HEK293 (cell line): Measurements from ENCODE around the gene BTBD19.

ENCODE experiments used
- PRDM6 ChIP-seq: fragments of 450-650 bp; formaldehyde crosslinking; IDR thresholded peaks from 2 replicates; pipeline ENCODE4 v1.5.1; 2017; ENCODE audit warnings: missing biosample characterization, missing genetic modification characterization
- SP2 ChIP-seq: fragments of 450-650 bp; formaldehyde crosslinking; IDR thresholded peaks from 2 replicates; pipeline ENCODE4 v1.5.1; 2016; ENCODE audit warnings: missing biosample characterization, missing genetic modification characterization
- TCF7L2 ChIP-seq: IDR thresholded peaks from 2 replicates; pipeline ENCODE4 v1.6.1; 2011; ENCODE audit warnings: low read depth, mild to moderate bottlenecking, inconsistent platforms, low read length, moderate library complexity, borderline replicate concordance
- ZBTB10 ChIP-seq: fragments of 450-650 bp; formaldehyde crosslinking; IDR thresholded peaks from 2 replicates; pipeline ENCODE4 v1.5.1; 2016; ENCODE audit warnings: missing biosample characterization, missing genetic modification characterization
- ZBTB17 ChIP-seq: fragments of 450-650 bp; formaldehyde crosslinking; IDR thresholded peaks from 2 replicates; pipeline ENCODE4 v1.5.1; 2016; ENCODE audit warnings: missing biosample characterization, missing genetic modification characterization
- ZFP3 ChIP-seq: fragments of 450-650 bp; formaldehyde crosslinking; IDR thresholded peaks from 2 replicates; pipeline ENCODE4 v1.5.1; 2016; ENCODE audit warnings: low read depth, missing biosample characterization, missing genetic modification characterization
- ZFP69B ChIP-seq: fragments of 450-650 bp; formaldehyde crosslinking; IDR thresholded peaks from 2 replicates; pipeline ENCODE4 v1.5.1; 2016; ENCODE audit warnings: missing biosample characterization, missing genetic modification characterization
- ZIC2 ChIP-seq: fragments of 450-650 bp; formaldehyde crosslinking; IDR thresholded peaks from 2 replicates; pipeline ENCODE4 v1.5.1; 2016; ENCODE audit warnings: missing biosample characterization, missing genetic modification characterization
- ZNF112 ChIP-seq: fragments of 450-650 bp; formaldehyde crosslinking; IDR thresholded peaks from 2 replicates; pipeline ENCODE4 v1.5.0; 2017; ENCODE audit warnings: missing biosample characterization, missing genetic modification characterization
- ZNF121 ChIP-seq: fragments of 450-650 bp; formaldehyde crosslinking; IDR thresholded peaks from 2 replicates; pipeline ENCODE4 v1.5.1; 2016; ENCODE audit warnings: missing biosample characterization, missing genetic modification characterization
- ZNF132 ChIP-seq: fragments of 450-650 bp; formaldehyde crosslinking; IDR thresholded peaks from 2 replicates; pipeline ENCODE4 v1.5.1; 2017; ENCODE audit warnings: missing biosample characterization, missing genetic modification characterization, borderline replicate concordance
- ZNF16 ChIP-seq: fragments of 450-650 bp; formaldehyde crosslinking; IDR thresholded peaks from 2 replicates; pipeline ENCODE4 v1.5.1; 2016; ENCODE audit warnings: low read depth, missing biosample characterization, missing genetic modification characterization
- ZNF169 ChIP-seq: fragments of 450-650 bp; formaldehyde crosslinking; IDR thresholded peaks from 2 replicates; pipeline ENCODE4 v1.5.1; 2016; ENCODE audit warnings: missing biosample characterization, missing genetic modification characterization
- ZNF274 ChIP-seq, 2 experiments: fragments of 200-500 bp in 1 of 2; fragments of 450-650 bp in 1 of 2; sonication (Bioruptor generic) in 1 of 2; formaldehyde crosslinking in 1 of 2; IDR thresholded peaks; 2 replicates each; pipeline versions ENCODE4 v1.5.1 to v1.6.1; 2014 to 2016; ENCODE audit warnings: borderline replicate concordance in 1 of 2, inconsistent platforms in 1 of 2, low read length in 1 of 2, missing biosample characterization in 1 of 2, missing genetic modification characterization in 1 of 2
- ZNF280D ChIP-seq: fragments of 450-650 bp; formaldehyde crosslinking; IDR thresholded peaks from 2 replicates; pipeline ENCODE4 v1.5.1; 2016; ENCODE audit warnings: missing biosample characterization, missing genetic modification characterization
- ZNF292 ChIP-seq: fragments of 450-650 bp; formaldehyde crosslinking; IDR thresholded peaks from 2 replicates; pipeline ENCODE4 v1.5.1; 2016; ENCODE audit warnings: low read depth, missing biosample characterization, missing genetic modification characterization, borderline replicate concordance
- ZNF302 ChIP-seq: fragments of 450-650 bp; formaldehyde crosslinking; IDR thresholded peaks from 2 replicates; pipeline ENCODE4 v1.5.1; 2016; ENCODE audit warnings: missing biosample characterization, missing genetic modification characterization, low read depth
- ZNF354C ChIP-seq: fragments of 450-650 bp; formaldehyde crosslinking; IDR thresholded peaks from 2 replicates; pipeline ENCODE4 v1.5.1; 2016; ENCODE audit warnings: missing biosample characterization, missing genetic modification characterization, low read depth, borderline replicate concordance
- ZNF433 ChIP-seq: fragments of 450-650 bp; formaldehyde crosslinking; IDR thresholded peaks from 2 replicates; pipeline ENCODE4 v1.5.1; 2016; ENCODE audit warnings: missing biosample characterization, missing genetic modification characterization, low read depth
- ZNF514 ChIP-seq: fragments of 450-650 bp; formaldehyde crosslinking; IDR thresholded peaks from 2 replicates; pipeline ENCODE4 v1.5.1; 2016; ENCODE audit warnings: missing biosample characterization, missing genetic modification characterization
- ZNF549 ChIP-seq: fragments of 450-650 bp; IDR thresholded peaks from 2 replicates; pipeline ENCODE4 v1.5.1; 2018; ENCODE audit warnings: missing biosample characterization, missing genetic modification characterization, mild to moderate bottlenecking, inconsistent platforms, moderate library complexity
- ZNF571 ChIP-seq: fragments of 450-650 bp; formaldehyde crosslinking; IDR thresholded peaks from 2 replicates; pipeline ENCODE4 v1.5.0; 2017; ENCODE audit warnings: missing biosample characterization, missing genetic modification characterization
- ZNF776 ChIP-seq: fragments of 450-650 bp; formaldehyde crosslinking; IDR thresholded peaks from 2 replicates; pipeline ENCODE4 v1.5.0; 2017; ENCODE audit warnings: missing biosample characterization, missing genetic modification characterization, borderline replicate concordance
- ZNF792 ChIP-seq: fragments of 450-650 bp; formaldehyde crosslinking; IDR thresholded peaks from 2 replicates; pipeline ENCODE4 v1.5.1; 2016; ENCODE audit warnings: missing biosample characterization, missing genetic modification characterization
- ZXDB ChIP-seq: fragments of 450-650 bp; formaldehyde crosslinking; IDR thresholded peaks from 2 replicates; pipeline ENCODE4 v1.5.1; 2016; ENCODE audit warnings: missing biosample characterization, missing genetic modification characterization
- TF ChIP-seq, protein P1 (sequence below): fragments of 450-650 bp; formaldehyde crosslinking; IDR thresholded peaks from 2 replicates; pipeline ENCODE4 v1.5.1; 2016; ENCODE audit warnings: missing biosample characterization, missing genetic modification characterization
- TF ChIP-seq, protein P2 (sequence below): fragments of 450-650 bp; formaldehyde crosslinking; IDR thresholded peaks from 2 replicates; pipeline ENCODE4 v1.5.1; 2017; ENCODE audit warnings: missing biosample characterization, missing genetic modification characterization
- TF ChIP-seq, protein P3 (sequence below): fragments of 450-650 bp; formaldehyde crosslinking; IDR thresholded peaks from 2 replicates; pipeline ENCODE4 v1.5.1; 2017; ENCODE audit warnings: missing biosample characterization, mild to moderate bottlenecking, missing genetic modification characterization, moderate library complexity

The BTBD19 gene

DNA sequence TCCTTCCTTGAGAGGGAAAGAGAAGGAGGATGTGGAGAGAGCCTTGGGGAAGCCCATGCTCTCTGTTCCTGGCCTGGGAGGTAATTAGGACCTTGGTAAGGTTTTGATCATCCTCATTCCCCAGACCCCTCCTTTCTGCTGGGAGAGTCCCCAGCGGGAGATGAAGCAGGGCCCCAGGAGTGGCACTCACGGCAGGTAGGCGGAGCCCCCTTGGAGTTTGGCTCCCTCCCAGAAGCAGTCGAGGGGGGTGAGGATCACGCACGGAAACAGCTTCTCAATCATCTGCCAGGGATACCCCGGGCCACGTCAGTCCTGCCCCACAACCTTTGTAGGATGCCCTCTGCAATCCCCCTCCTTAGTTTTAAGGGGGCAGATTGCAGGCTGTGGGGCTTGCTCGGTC, 23.2 kb downstream of the BTBD19 start (continued):
- TF ChIP-seq ZNF302 (tag by site-specific recombination) (no peak), ZNF16 (tag by site-specific recombination) (no peak), ZNF354C (tag by site-specific recombination) (no peak), ZBTB17 (peak; percentile 44; the same call in 1 of the 2 replicates), ZNF549 (tag by site-specific recombination) (no peak), ZNF280D (tag by site-specific recombination) (no peak), ZFP3 (no peak), ZFP69B (no peak), ZNF169 (tag by site-specific recombination) (no peak), ZNF292 (tag by site-specific recombination) (no peak), ZNF792 (tag by site-specific recombination) (no peak), ZNF571 (tag by site-specific recombination) (no peak), ZIC2 (peak; percentile 95), ZNF433 (tag by site-specific recombination) (no peak), SP2 (tag by site-specific recombination) (no peak), PRDM6 (no peak), ZNF776 (no peak), ZBTB10 (tag by site-specific recombination) (no peak), ZNF112 (tag by site-specific recombination) (no peak), TCF7L2 (no peak), ZXDB (tag by site-specific recombination) (no peak), ZNF121 (tag by site-specific recombination) (0 out of 2 replicates have a peak, but pooled peaks have one; percentile 37), ZNF514 (tag by site-specific recombination) (no peak), ZNF132 (tag by site-specific recombination) (no peak), ZNF274 (IDR thresholded peaks at IDR 0.05; ENCODE audit: low read length) (no peak), ZNF274 (tag by site-specific recombination; IDR thresholded peaks at IDR 0.05; ENCODE audit: borderline replicate concordance) (no peak)
- TF ChIP-seq, protein P1, sequence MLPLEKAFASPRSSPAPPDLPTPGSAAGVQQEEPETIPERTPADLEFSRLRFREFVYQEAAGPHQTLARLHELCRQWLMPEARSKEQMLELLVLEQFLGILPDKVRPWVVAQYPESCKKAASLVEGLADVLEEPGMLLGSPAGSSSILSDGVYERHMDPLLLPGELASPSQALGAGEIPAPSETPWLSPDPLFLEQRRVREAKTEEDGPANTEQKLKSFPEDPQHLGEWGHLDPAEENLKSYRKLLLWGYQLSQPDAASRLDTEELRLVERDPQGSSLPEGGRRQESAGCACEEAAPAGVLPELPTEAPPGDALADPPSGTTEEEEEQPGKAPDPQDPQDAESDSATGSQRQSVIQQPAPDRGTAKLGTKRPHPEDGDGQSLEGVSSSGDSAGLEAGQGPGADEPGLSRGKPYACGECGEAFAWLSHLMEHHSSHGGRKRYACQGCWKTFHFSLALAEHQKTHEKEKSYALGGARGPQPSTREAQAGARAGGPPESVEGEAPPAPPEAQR, result no peak
- TF ChIP-seq, protein P2, sequence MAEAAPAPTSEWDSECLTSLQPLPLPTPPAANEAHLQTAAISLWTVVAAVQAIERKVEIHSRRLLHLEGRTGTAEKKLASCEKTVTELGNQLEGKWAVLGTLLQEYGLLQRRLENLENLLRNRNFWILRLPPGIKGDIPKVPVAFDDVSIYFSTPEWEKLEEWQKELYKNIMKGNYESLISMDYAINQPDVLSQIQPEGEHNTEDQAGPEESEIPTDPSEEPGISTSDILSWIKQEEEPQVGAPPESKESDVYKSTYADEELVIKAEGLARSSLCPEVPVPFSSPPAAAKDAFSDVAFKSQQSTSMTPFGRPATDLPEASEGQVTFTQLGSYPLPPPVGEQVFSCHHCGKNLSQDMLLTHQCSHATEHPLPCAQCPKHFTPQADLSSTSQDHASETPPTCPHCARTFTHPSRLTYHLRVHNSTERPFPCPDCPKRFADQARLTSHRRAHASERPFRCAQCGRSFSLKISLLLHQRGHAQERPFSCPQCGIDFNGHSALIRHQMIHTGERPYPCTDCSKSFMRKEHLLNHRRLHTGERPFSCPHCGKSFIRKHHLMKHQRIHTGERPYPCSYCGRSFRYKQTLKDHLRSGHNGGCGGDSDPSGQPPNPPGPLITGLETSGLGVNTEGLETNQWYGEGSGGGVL (tag by site-specific recombination), result peak; percentile 39; the same call in 1 of the 2 replicates
- TF ChIP-seq, protein P3, sequence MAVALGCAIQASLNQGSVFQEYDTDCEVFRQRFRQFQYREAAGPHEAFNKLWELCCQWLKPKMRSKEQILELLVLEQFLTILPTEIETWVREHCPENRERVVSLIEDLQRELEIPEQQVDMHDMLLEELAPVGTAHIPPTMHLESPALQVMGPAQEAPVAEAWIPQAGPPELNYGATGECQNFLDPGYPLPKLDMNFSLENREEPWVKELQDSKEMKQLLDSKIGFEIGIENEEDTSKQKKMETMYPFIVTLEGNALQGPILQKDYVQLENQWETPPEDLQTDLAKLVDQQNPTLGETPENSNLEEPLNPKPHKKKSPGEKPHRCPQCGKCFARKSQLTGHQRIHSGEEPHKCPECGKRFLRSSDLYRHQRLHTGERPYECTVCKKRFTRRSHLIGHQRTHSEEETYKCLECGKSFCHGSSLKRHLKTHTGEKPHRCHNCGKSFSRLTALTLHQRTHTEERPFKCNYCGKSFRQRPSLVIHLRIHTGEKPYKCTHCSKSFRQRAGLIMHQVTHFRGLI (tag by site-specific recombination), result no peak
